SU-DHL-6 (cell line): ENCODE results near the gene SEPHS1.

ENCODE experiments used
- H2AFZ ChIP-seq: fragments of 200-600 bp; sonication (generic); 2 replicates; pipeline ENCODE4 v1.6.1; 2014; ENCODE audit warnings: low read depth, mild to moderate bottlenecking, moderate library complexity, mixed read lengths, antibody characterized with exemption, low read length; ENCODE audit not compliant: severe bottlenecking
- H3F3A ChIP-seq: fragments of 200-600 bp; shearing (Covaris generic); 2 replicates; pipeline ENCODE4 v1.6.0; 2016; ENCODE audit warnings: antibody characterized with exemption, mild to moderate bottlenecking; ENCODE audit not compliant: insufficient read depth
- H3K27ac ChIP-seq: fragments of 200-600 bp; sonication (generic); 2 replicates; pipeline ENCODE4 v1.5.1; 2016; ENCODE audit warnings: low read depth, mild to moderate bottlenecking, low read length, moderate library complexity, mixed read lengths
- H3K27me3 ChIP-seq: fragments of 200-600 bp; sonication (generic), shearing (Covaris generic); 2 replicates; pipeline ENCODE4 v1.6.0; 2014; ENCODE audit warnings: mild to moderate bottlenecking, low read length
- H3K36me3 ChIP-seq: fragments of 200-600 bp; sonication (generic); 2 replicates; pipeline ENCODE4 v1.6.1; 2014; ENCODE audit warnings: mild to moderate bottlenecking, low read length, mixed read lengths
- H3K4me2 ChIP-seq: fragments of 300-600, 200-600 bp; shearing (Covaris generic), sonication (generic); 2 replicates; pipeline ENCODE4 v1.6.0; 2014; ENCODE audit warnings: low read length, low read depth, mild to moderate bottlenecking; ENCODE audit not compliant: poor library complexity, severe bottlenecking
- H3K4me3 ChIP-seq: fragments of 200-600 bp; sonication (generic); 2 replicates; pipeline ENCODE4 v1.5.1; 2014; ENCODE audit warnings: antibody characterized with exemption, low read length, mild to moderate bottlenecking, mixed read lengths; ENCODE audit not compliant: insufficient read depth, poor library complexity, severe bottlenecking
- H3K79me2 ChIP-seq: fragments of 200-600 bp; sonication (generic); 2 replicates; pipeline ENCODE4 v1.6.1; 2014; ENCODE audit warnings: mild to moderate bottlenecking, low read length, moderate library complexity; ENCODE audit not compliant: insufficient read depth
- H3K9ac ChIP-seq: fragments of 200-600 bp; sonication (generic); 2 replicates; pipeline ENCODE4 v1.7.0; 2014; ENCODE audit warnings: mild to moderate bottlenecking, low read length
- H3K9me2 ChIP-seq: fragments of 200-600 bp; sonication (generic); replicated peaks from 2 replicates; pipeline ENCODE4 v1.6.1; 2014; ENCODE audit warnings: low read length; ENCODE audit not compliant: insufficient read depth
- H3K9me3 ChIP-seq: fragments of 200-600 bp; sonication (generic); 2 replicates; pipeline ENCODE4 v1.6.1; 2014; ENCODE audit warnings: low read length, mixed read lengths; ENCODE audit not compliant: insufficient read depth
- H4K20me1 ChIP-seq: fragments of 200-600 bp; sonication (generic); 2 replicates; pipeline ENCODE4 v1.6.1; 2014; ENCODE audit warnings: low read depth, mild to moderate bottlenecking, antibody characterized with exemption, low read length, moderate library complexity, mixed read lengths
- CTCF ChIP-seq: fragments of 200-600 bp; sonication (generic); IDR thresholded peaks from one replicate; pipeline ENCODE4 v1.5.1; 2017; ENCODE audit warnings: antibody characterized with exemption, mild to moderate bottlenecking, low read length, moderate library complexity; ENCODE audit not compliant: insufficient read depth, poor library complexity, severe bottlenecking
- EZH2phosphoT487 ChIP-seq: fragments of 200-600 bp; sonication (generic), shearing (Covaris generic); conservative IDR thresholded peaks from 2 replicates; pipeline ENCODE4 v1.6.1; 2018; ENCODE audit warnings: mild to moderate bottlenecking, antibody characterized with exemption, low read length, moderate library complexity, mixed read lengths

SEPHS1 gene

GRCh38 chr10:13268841-13269240 lies 79.3 kb downstream of the SEPHS1 start:
- no peaks in the 10 kb centered on the region for H3K79me2 ChIP-seq
- TF ChIP-seq EZH2phosphoT487 (no peak), CTCF (no peak)
- no peaks in the 10 kb centered on the region for H3K9me2 ChIP-seq
- no peaks in the 10 kb centered on the region for H4K20me1 ChIP-seq
- H3K9me3 ChIP-seq, result no peaks in the 10 kb centered on the region
- H3K27ac ChIP-seq, result no peak overlapping the region
- H2AFZ ChIP-seq, result no peak overlapping the region
- no peaks in the 10 kb centered on the region for H3K27me3 ChIP-seq
- no peak overlapping the region for H3K4me2 ChIP-seq
- H3K36me3 ChIP-seq, result no peaks in the 10 kb centered on the region
- H3F3A ChIP-seq, result peaks cover 13% of the 10 kb centered on the region
- H3K4me3 ChIP-seq, result no peak overlapping the region
- H3K9ac ChIP-seq, result no peak overlapping the region

GRCh38 chr10:13268310-13268709 lies 79.8 kb downstream of the SEPHS1 start:
- H3K9ac ChIP-seq, result no peak overlapping the region
- no peak overlapping the region for H3K4me2 ChIP-seq
- H3K27me3 ChIP-seq, result no peaks in the 10 kb centered on the region
- H3K4me3 ChIP-seq, result no peak overlapping the region
- no peaks in the 10 kb centered on the region for H3K9me3 ChIP-seq
- H4K20me1 ChIP-seq, result no peaks in the 10 kb centered on the region
- peaks cover 13% of the 10 kb centered on the region for H3F3A ChIP-seq
- H3K79me2 ChIP-seq, result no peaks in the 10 kb centered on the region
- no peak overlapping the region for H2AFZ ChIP-seq
- TF ChIP-seq EZH2phosphoT487 (no peak), CTCF (no peak)
- H3K27ac ChIP-seq, result no peak overlapping the region
- no peaks in the 10 kb centered on the region for H3K9me2 ChIP-seq
- no peaks in the 10 kb centered on the region for H3K36me3 ChIP-seq
